GM04503 (cell line): ENCODE data around the gene DOCK11.
A peak's percentile ranks its signal among the peaks of the same experiment; 100 is the strongest.
"Not testable (repeated sequence)": the region's sequence is repeated elsewhere in the genome, so short reads cannot be mapped to it uniquely, and the experiment has no call there.

Source experiments
- DNase-seq: peaks from one replicate; pipeline ENCODE4 v3.0.0-alpha.2; 2012; ENCODE audit warnings: low read depth

The DOCK11 gene

DNA sequence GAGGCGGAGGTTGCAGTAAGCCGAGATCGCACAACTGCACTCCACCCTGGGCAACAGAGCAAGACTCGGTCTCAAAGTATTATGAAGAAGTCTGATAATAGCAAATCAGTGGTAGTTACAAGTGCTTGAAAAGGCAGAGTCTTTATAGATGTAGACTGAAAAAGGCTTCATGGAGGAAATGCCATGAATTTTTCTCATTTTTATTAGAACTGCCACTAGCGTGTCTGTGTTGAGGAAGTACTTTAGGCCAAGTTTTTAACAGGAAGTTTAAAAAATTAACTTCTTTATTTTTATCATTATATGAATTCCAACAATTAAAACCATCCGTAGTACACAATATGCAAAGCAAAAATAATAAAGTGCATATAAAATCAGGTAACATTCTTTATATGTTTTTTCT lies 199.0 kb downstream of the DOCK11 start:
- no peak for DNase-seq

DNA sequence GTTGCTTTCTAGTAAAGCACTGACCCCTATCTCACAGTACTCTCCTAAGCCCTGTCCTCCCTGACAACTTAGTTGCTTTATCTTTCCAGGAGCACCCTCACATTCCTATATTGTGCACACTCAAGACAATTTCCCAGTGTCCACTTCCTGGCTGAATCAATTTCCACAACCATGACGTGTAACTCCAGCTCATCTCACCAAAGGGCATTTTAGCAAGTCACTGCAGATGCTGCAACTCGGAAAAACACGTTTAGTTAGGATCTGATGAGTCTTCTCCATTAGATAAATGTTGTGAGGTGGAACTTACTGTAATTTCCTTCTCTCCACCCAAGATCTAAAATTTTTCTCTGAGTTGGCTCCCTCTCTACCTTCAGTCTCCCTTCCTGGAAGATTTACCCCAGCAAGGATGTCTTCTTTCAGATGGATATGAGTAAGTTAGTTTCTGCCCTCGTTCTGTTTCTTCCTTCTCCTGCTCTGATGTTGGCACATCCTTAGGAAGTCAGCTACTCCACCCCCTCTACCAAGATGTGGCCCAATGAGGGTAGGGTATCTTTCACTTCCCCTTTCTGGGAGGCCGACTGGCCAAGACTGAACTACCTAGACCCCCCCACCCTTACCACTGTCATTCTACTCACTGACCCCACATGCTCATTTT lies 203.0 kb downstream of the DOCK11 start:
- peak; percentile 13 for DNase-seq

DNA sequence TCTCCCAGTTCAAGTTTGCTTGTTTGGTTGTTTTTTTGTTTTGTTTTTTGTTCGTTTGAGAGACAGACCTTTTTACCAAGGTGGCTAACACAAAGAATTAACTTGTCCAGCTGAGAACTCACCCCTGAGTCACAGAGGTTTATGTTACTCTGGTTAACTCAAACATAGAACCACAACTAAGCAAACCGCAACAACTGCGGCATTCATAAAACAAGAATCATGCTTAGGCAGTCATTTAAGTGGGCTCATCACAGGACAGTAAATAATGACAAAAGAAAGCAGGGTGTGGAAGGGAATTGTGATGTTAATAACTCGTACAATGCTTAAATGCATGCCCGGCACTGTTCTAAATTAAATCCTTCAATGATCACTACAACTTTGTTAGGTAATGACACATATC lies 207.1 kb downstream of the DOCK11 start:
- no peak for DNase-seq

DNA sequence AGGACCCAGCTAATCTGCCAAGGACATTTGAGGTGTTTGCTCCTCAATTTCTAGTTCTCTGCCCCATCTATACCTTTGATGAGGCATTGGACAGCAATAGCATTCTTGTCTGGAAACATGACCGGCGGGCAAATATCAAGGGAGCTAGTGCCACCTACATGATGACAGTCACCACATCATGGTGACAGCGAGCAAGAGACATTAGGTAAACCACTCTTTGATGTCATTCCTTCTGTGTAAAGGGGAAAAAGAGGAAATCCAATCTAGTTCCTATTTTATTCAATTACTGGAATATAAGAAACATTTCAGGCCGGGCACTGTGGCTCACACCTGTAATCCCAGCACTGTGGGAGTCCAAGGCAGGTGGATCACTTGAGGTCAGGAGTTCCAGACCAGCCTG lies 211.1 kb downstream of the DOCK11 start:
- DNase-seq, result no peak

DNA sequence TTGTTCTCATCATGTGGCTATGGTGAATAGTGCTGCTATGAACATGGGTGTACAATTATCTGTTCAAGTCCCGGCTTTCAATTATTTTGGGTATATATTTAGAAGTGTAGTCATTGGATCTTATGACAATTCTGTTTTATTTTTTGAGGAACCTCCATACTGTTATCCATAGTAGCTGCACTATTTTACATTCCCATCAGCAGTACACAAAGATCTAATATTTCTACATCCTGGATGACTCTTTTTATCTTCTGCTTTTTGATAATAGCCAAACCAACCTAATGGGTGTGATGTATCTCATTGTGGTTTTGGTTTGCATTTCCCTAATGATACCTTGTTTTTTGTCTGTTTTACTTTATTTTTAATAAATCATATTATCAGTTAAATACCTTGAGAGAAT lies 218.9 kb downstream of the DOCK11 start:
- DNase-seq, result no peak

DNA sequence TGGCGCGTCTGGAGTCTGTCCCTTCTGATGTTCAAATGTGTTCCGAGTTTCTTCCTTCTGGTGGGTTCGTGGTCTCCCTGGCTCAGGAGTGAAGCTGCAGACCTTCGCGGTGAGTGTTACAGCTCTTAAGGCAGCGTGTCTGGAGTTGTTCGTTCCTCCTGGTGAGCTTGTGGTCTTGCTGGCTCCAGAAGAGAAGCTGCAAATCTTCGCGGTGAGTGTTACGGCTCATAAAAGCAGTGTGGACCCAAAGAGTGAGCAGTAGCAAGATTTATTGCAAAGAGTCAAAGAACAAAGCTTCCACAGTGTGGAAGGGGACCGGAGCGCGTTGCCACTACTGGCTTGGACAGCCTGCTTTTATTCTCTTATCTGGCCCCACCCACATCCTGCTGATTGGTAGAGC lies 220.3 kb downstream of the DOCK11 start:
- DNase-seq, result not testable (repeated sequence)

DNA sequence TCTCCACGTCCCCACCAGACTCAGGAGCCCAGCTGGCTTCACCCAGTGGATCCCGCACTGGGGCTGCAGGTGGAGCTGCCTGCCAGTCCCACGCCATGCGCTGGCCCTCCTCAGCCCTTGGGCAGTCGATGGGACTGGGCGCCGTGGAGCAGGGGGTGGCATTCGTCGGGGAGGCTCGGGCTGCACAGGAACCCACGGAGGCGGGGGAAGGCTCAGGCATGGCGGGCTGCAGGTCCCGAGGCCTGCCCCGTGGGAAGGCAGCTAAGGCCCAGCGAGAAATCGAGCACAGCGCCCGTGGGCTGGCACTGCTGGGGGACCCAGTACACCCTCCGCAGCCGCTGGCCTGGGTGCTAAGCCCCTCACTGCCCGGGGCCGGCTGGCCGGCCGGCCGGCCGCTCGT lies 221.2 kb downstream of the DOCK11 start:
- DNase-seq, result not testable (repeated sequence)

DNA sequence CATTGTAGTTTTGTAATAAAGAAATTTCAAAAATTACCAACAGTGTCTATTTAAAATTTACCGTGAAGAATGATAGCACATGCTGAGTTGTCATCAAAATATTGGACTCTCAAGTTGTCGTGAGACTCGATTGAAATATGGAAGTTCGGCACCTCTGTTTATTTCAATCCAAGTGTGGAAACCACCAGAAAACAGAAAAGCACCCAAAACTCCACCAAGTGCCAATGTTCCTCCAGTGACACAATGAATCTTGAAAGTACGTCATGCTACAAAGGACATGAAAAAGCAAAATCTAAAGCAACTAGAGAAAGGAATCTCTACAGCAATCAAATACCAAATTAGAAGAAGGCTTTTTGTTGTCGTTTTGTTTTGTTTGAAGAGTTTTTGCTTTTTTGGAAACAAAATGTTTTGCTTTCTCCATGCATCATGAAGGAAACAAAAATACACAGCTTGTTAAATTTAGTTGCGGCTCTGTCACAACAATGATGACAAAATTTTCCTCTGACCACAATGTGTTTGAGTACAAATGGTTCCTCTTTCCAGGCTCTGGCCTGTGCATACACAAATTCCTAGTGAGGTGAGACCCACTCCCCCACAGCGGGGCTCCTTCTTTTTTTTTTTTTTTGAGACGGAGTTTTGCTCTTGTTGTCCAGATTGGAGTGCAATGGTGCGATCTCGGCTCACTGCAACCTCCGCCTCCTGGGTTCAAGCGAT lies 222.2 kb downstream of the DOCK11 start:
- DNase-seq, result no peak

DNA sequence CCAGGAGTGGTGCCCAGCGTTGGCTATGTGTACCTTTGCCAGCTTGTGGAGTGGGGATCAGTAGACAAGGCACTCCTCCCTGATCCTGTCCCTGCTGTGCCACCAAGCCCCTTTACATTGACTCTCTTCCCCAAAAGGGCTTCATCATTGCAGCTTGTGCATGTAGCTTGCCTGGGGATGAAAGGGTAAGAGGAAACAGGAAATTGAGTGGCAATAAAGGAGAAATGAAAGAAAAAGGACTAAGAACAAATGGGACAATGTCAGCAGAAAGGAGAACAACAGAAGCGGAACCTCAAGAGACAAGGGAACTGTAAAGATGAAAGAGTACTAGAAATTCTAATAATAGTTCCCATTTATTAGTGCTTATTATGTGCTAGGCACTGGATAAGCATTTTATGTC lies 223.1 kb downstream of the DOCK11 start:
- DNase-seq, result no peak

DNA sequence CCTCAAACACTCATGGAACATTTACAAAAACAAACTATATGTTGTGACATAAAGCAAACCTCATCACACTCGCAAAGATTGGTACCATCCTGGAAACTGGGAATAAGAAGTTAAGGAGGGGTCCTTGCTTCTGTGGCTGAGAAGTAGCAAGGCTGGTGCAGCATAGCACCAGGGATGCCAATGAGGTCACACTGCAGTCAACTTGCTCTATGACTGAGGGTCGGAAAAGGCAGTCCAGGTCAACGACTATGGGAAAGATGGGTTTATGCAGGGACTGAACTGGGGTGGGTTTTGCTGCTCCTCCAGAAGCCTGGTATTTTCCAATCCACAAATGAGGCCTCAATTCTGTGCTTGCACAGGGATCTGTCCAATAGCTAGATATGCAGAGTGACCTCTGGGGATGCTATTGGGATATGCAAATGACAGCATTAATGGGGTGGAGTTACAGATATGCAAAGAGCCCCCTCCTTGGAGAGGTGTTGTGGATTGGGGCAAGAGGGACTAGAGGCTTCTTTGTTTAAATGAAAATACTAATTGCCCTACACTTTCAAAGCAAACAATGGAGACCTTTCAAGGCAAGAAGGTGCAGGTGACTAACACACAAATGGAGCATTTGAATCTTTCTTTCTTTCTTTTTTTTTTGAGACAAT lies 224.6 kb downstream of the DOCK11 start:
- DNase-seq, result no peak

DNA sequence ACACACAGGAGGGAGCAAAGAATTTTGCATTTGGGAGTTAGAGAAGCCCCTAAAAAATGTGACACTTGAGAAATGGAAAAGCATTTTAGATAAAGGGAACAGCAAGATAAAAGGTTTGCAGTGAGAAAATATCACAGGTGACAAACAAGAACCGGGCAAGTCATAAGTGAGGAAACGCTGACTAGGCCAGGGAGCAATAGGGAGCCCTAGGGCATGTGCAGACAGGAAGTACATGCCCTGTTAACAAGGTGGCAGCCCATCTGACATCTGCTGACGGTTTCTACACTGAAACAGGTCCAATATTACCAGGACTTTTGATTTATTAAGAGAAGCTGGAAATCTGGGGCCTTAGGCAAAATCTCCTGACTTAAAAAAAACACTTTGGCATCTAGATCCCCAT lies 227.8 kb downstream of the DOCK11 start:
- no peak for DNase-seq

DNA sequence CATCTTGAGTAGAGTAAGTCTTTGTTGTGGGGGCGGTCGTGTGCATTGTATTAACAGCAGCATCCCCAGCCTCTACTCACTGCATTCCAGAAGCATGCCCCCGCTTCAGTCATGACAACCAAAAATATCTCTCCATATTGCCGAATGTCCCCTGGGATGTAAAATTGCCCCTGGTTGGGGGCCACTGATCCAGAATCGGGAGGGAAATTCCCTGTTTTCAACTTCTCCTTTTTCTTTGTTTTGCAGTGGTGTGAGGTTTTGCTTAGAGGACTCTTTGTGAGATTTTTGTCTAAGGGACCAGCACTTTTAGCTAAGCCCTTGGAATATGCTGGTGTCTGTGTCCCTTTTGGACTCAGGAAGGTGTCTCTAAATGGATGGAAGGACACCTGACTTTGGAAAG lies 228.8 kb downstream of the DOCK11 start:
- DNase-seq, result no peak

DNA sequence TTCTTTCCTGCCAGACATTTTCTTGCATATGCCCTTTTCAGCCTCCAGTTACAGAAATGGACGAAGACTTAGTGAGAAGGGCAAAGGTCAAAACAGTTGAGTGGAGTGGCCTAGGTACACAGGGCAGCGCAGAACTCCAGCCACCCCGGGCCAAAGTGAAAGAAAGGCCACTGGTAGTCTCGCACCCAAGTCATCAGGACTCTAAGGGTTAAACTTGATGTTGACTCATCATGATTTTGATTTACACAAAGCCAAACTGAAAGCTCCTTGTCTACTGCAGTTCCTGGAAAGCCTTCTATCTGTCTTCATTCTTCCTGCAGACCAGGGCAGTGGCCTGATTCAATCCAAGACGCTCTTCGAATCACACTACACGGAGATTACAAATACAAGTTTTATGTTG lies 229.2 kb downstream of the DOCK11 start:
- no peak for DNase-seq

DNA sequence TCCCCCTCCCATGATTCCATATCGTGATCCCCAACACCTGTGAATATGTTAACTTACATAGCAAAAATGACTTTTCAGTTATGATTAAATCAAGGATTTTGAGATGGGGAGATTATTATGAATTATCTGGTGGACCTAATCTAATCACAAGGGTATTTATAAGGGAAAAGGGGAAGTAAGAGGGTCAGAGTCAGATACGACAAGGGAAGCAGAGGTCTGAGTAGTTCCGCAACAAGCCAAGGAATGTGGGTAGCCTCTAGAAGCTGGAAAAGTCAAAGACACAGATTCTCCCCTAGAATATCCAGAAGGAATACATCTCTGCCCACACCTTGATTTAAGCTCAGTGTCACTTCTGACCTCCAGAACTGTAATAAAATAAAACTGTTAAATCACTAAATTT lies 230.8 kb downstream of the DOCK11 start:
- no peak for DNase-seq

DNA sequence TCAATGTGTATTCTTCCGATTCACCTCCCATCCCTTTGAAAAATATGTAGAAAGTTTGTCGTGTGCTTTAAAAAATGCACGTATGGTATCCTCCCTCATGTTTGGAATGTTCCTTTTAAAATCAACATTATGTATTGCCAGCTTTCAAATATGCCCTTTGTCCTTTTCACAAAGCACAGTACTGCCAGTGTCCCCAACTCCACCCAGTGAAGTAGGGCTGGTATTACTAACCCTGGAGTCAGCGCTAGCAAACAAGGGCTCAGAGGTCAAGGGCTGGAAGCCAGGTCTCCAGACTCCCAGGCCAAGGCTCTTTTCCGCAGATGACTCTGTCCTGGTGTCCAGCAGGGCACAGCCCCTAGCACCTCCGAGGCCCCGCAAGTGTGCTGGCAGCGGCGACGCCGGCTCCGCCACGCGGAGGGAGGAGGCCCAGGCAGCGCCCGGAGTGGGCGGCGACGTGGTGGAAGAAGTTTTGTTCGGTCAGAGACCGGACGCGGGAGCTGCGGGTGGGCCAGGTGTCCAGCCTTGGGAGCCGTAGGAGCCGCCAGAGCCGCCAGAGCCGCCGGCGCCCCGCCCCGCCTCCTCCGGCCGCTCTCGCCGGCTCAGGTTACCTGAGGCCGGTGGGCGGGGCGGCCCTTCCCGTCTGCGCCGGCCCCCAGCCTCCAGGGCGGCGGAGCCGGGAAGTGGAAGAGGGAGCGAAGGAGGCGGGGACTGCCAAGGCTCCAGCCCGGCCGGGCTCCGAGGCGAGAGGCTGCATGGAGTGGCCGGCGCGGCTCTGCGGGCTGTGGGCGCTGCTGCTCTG lies 231.5 kb downstream of the DOCK11 start, which contains the start of gene IL13RA1:
Gene IL13RA1 (plus strand): TSS at position 720 of the 799 bp plus-strand sequence. CDS start 33 bp downstream, at position 753.
- peak; percentile 21 for DNase-seq

DNA sequence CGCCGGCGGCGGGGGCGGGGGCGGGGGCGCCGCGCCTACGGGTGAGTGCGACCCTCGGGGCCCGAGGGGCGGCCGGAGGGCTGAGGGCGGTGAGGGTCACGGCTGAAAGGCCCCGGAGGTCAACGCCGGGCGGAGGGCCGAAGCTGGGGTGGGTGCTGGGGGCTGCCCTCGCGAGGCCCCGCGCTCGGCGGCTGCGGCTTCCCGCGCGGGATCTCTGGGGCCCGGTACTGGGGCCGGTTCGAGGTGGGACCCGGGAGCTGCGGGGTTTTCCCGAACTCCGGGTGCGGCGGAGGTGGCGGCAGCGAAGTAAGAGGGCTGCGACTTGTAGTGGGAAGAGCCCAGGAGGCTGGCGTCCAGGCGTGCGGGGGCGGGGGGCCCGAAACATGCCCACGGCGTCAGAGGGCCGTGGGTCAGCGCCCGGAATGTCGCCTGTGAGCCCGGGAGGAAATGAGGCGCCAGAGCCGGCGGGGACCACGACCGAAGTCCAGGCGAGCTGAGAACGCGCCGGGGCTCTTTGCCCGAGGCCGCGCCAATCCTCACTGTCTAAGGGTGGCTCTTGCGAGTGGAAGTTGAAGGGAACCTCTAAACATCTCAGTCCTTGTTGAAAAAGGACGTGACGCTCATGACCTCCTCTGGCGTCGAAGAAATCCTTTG lies 232.2 kb downstream of the DOCK11 start:
- no peak for DNase-seq

DNA sequence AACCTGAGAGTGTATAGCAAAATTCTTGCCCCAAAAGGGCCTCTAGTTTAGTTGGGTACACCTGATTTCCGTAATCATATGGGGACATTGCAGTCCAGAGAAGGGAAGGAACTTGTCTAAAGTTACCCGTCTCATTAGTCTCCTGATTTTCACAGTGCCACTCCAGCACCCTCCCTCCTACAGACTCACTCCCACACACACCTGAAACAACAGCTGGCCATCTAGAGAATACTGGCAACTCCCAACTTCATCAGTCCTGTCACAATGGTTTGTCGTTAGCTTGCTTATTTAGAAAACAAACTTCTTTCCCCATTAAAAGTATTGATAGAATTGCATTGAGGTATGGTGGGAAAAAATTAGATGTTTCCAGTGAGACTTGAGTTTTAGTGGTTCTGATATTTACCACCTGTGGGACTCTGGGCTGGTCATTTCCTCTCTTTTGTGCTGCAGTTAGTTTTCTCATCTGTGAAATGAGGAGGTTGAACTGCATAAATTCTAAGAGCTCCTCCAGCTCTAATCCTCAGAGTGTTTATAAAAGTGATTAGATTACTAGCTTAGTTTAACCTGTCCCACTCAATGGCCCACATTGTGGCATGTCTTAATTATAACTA lies 233.5 kb downstream of the DOCK11 start:
- no peak for DNase-seq

DNA sequence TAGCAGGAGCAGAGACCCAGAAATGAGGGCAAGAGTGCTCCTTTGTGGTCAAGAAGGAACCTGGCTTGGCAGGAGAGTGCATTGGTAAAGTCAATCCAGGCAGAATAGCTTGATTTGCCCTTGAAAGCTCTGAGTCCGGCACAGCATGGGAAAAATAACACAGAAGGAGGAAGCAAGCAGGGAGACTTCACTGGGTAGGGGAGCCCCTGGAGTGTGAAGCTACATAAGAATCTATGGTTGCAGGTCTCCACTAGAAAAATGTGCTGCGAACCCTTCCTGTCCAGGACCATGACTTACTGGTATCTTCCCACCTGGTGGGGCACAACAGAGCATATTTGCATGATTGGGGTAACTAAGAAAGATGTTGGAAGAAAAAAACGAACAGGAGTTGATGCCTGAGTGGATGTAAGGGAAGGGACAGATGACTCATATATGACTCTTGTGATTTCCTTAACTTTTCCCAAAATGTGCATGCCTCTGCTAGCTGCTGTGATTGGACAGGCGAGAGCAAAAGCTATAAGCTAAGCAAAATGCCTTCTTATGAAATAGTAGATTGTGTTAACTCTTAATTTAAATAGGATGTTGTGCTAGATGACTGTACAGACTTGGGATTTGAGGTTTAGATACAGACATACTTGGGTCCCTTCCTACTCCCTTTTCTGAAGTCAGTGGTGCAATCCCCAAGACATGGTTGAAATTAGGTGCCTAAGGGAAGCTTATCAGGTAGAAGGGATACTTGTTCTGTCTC lies 235.1 kb downstream of the DOCK11 start:
- peak; percentile 24 for DNase-seq

DNA sequence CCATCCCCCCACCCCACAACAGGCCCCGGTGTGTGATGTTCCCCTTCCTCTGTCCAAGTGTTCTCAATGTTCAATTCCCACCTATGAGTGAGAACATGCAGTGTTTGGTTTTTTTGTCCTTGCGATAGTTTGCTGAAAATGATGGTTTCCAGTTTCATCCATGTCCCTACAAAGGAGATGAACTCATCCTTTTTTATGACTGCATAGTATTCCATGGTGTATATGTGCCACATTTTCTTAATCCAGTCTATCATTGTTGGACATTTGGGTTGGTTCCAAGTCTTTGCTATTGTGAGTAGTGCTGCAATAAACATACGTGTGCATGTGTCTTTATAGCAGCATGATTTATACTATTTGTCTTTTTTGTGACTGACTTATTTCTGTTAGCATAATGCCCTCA lies 236.9 kb downstream of the DOCK11 start:
- DNase-seq, result not testable (repeated sequence)

DNA sequence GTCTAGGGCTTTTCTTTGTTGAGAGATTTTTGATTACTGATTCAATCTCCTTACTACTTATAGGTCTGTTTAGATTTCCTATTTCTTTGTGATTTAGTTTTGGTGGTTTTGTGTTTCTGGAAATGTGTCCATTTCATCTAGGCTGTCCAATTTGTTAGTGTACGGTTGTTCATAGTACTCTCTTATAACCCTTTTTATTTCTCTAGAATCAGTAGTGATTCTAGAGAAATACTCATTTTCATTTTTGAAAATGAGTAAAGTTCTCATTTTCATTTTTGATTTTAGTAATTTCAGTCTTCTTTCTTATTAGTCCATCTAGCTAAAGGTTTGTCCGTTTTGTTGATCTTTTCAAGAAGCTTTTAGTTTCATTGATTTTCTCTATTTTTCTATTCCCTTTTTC lies 239.3 kb downstream of the DOCK11 start:
- no peak for DNase-seq
